Measurements from ENCODE around the gene FAM3D.

The FAM3D gene

DNA sequence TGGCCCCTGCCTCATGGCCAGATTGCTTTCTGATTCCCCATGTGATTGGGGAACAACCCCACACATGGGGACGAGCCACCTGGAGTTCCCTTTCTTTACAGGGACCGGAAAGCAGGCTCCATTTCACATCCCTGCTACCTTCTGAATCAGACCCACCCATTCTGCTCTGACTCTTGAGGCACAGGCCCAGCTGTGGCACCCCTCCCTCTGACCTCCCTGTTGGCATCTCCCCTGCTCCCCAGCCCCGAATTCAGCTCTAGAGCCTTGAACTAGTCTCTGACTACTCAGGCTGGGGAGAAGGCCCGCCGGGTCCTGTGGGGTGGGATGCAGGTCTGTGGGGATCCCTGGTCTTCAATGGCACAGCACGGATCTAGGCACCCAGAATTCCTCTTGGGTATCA is 12.1 kb downstream of the FAM3D start:
- Histone ChIP-seq H3K9me3 (ENCODE audit: low read depth, low read length) (no peaks in the 10 kb centered on the region), H3K27ac (no peak overlapping the region), H3K36me3 (ENCODE audit: insufficient read depth, low read length) (no peaks in the 10 kb centered on the region), H3K9ac (ENCODE audit: insufficient read length) (no peak overlapping the region), H3K4me3 (no peak overlapping the region)
- TF ChIP-seq EZH2 (IDR thresholded peaks at IDR 0.05) (no peak), POLR2AphosphoS5 (IDR thresholded peaks at IDR 0.05; ENCODE audit: borderline replicate concordance, low read depth, low read length) (no peak), FOXP2 (optimal IDR thresholded peaks at IDR 0.05; ENCODE audit: control extremely low read depth, extremely low read length, insufficient read depth) (no peak)
- DNase-seq (ENCODE audit: low read depth, low spot score) = no peak

DNA sequence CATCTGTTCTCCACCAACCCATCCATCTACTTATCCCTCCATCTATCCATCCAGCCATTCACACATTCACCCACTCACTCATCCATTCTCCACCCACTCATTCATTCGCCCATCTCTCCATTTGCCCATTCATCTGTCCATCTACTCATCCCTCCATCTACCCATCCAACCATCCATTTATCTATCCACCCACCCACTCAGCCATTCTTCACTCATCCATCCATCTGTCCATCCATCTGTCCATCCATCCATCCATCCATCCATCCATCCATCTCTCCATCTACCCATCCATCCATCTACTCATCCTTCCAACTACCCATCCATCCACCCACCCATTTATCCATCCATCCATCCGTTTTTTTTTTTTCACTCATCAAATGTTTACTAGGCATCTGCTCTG is 13.9 kb downstream of the FAM3D start:
- Histone ChIP-seq H3K36me3 (ENCODE audit: insufficient read depth, low read length) (no peaks in the 10 kb centered on the region), H3K4me3 (no peak overlapping the region), H3K9ac (ENCODE audit: insufficient read length) (no peak overlapping the region), H3K9me3 (ENCODE audit: low read depth, low read length) (no peaks in the 10 kb centered on the region), H3K27ac (no peak overlapping the region)
- no peak for TF ChIP-seq FOXP2 (optimal IDR thresholded peaks at IDR 0.05; ENCODE audit: control extremely low read depth, extremely low read length, insufficient read depth)
- TF ChIP-seq POLR2AphosphoS5 (IDR thresholded peaks at IDR 0.05; ENCODE audit: borderline replicate concordance, low read depth, low read length) = no peak
- TF ChIP-seq EZH2 (IDR thresholded peaks at IDR 0.05) = no peak
- DNase-seq (ENCODE audit: low read depth, low spot score) = no peak

DNA sequence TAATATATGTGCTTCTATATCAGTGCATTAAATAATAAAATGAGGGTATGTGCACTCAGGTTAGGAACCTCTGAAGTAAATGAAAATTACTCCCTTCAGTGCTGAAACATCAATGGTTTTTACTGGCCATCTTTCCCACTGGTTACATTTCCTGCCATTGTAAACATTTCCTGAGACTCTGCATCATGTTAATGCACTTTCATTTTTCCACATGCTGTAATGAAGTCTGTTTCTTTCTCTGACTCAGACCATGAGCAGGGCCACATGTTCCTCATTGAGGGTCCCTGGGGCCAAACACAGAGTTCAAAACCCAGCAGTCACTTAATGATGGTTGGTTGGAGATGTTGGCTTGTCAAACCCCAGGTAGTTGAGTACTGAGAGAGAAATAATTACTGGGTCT is 15.3 kb downstream of the FAM3D start:
- no peak for DNase-seq (ENCODE audit: low read depth, low spot score)
- no peak overlapping the region for H3K27ac ChIP-seq
- H3K9me3 ChIP-seq (ENCODE audit: low read depth, low read length) = no peaks in the 10 kb centered on the region
- no peaks in the 10 kb centered on the region for H3K36me3 ChIP-seq (ENCODE audit: insufficient read depth, low read length)
- no peak overlapping the region for H3K4me3 ChIP-seq
- H3K9ac ChIP-seq (ENCODE audit: insufficient read length) = no peak overlapping the region
- TF ChIP-seq POLR2AphosphoS5 (IDR thresholded peaks at IDR 0.05; ENCODE audit: borderline replicate concordance, low read depth, low read length) (no peak), FOXP2 (optimal IDR thresholded peaks at IDR 0.05; ENCODE audit: control extremely low read depth, extremely low read length, insufficient read depth) (no peak), EZH2 (IDR thresholded peaks at IDR 0.05) (no peak)

GRCh38 chr3:58647381-58648141 is 19.0 kb downstream of the FAM3D start:
- DNase-seq (ENCODE audit: low read depth, low spot score) = no peak
- H3K36me3 ChIP-seq (ENCODE audit: insufficient read depth, low read length) = no peaks in the 10 kb centered on the region
- no peaks in the 10 kb centered on the region for H3K9me3 ChIP-seq (ENCODE audit: low read depth, low read length)
- H3K4me3 ChIP-seq = no peak overlapping the region
- no peak overlapping the region for H3K9ac ChIP-seq (ENCODE audit: insufficient read length)
- TF ChIP-seq POLR2AphosphoS5 (IDR thresholded peaks at IDR 0.05; ENCODE audit: borderline replicate concordance, low read depth, low read length) = no peak
- no peak for TF ChIP-seq FOXP2 (optimal IDR thresholded peaks at IDR 0.05; ENCODE audit: control extremely low read depth, extremely low read length, insufficient read depth)
- TF ChIP-seq EZH2 (IDR thresholded peaks at IDR 0.05) = no peak
- H3K27ac ChIP-seq = no peak overlapping the region

GRCh38 chr3:58646503-58646902 is 20.1 kb downstream of the FAM3D start:
- Histone ChIP-seq H3K9ac (ENCODE audit: insufficient read length) (no peak overlapping the region), H3K4me3 (no peak overlapping the region), H3K27ac (no peak overlapping the region), H3K36me3 (ENCODE audit: insufficient read depth, low read length) (no peaks in the 10 kb centered on the region), H3K9me3 (ENCODE audit: low read depth, low read length) (no peaks in the 10 kb centered on the region)
- TF ChIP-seq FOXP2 (optimal IDR thresholded peaks at IDR 0.05; ENCODE audit: control extremely low read depth, extremely low read length, insufficient read depth) (no peak), EZH2 (IDR thresholded peaks at IDR 0.05) (no peak), POLR2AphosphoS5 (IDR thresholded peaks at IDR 0.05; ENCODE audit: borderline replicate concordance, low read depth, low read length) (no peak)
- DNase-seq (ENCODE audit: low read depth, low spot score) = no peak

DNA sequence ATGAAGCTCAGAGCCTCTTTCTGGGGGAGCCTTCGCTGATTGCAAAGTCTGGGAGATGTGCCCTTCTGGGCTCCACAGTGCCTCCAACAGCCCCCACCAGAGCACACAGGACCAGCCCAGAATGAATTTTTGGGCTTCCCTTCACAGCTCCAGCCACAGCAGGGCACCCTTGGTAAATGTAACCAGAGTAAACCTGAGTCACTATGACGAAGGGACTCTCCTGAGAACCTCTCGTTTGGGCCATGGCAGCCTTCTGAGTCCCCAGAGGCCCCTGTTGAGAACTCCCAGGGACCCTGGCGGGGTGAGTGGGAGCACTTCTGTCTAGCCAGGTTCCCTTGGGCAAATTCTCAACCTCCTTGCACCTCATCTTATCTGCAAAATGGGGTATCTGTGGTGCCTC is 20.8 kb downstream of the FAM3D start:
- H3K4me3 ChIP-seq = no peak overlapping the region
- no peaks in the 10 kb centered on the region for H3K9me3 ChIP-seq (ENCODE audit: low read depth, low read length)
- no peak overlapping the region for H3K9ac ChIP-seq (ENCODE audit: insufficient read length)
- no peaks in the 10 kb centered on the region for H3K36me3 ChIP-seq (ENCODE audit: insufficient read depth, low read length)
- no peak overlapping the region for H3K27ac ChIP-seq
- TF ChIP-seq EZH2 (IDR thresholded peaks at IDR 0.05) = no peak
- TF ChIP-seq POLR2AphosphoS5 (IDR thresholded peaks at IDR 0.05; ENCODE audit: borderline replicate concordance, low read depth, low read length) = no peak
- TF ChIP-seq FOXP2 (optimal IDR thresholded peaks at IDR 0.05; ENCODE audit: control extremely low read depth, extremely low read length, insufficient read depth) = no peak
- no peak for DNase-seq (ENCODE audit: low read depth, low spot score)

DNA sequence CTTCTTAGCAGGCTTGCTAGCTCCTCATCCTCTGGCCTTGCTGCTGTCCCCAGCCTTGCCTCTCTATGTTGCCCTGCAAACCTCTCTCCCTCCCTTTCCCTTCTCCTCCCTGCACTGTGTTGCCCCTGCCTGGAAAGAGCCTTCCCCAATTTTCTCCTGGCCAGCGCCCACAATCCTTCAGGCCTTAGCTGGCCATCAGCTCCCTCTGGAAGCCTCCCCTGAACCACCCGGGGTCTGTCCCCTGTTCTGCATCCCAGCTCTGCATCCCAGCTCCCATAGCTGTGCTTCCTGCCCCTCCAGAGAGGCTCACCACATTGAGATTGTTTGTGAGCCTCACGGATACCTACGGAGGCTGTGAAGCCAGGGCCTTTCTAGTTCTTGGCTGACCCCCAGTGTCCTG is 23.7 kb downstream of the FAM3D start:
- no peak overlapping the region for H3K9ac ChIP-seq (ENCODE audit: insufficient read length)
- no peaks in the 10 kb centered on the region for H3K9me3 ChIP-seq (ENCODE audit: low read depth, low read length)
- no peak for TF ChIP-seq EZH2 (IDR thresholded peaks at IDR 0.05)
- no peaks in the 10 kb centered on the region for H3K36me3 ChIP-seq (ENCODE audit: insufficient read depth, low read length)
- H3K27ac ChIP-seq = no peak overlapping the region
- no peak for DNase-seq (ENCODE audit: low read depth, low spot score)
- no peak overlapping the region for H3K4me3 ChIP-seq

GRCh38 chr3:58640700-58641372 is 25.7 kb downstream of the FAM3D start:
- DNase-seq (ENCODE audit: low read depth, low spot score) = no peak
- Histone ChIP-seq H3K36me3 (ENCODE audit: insufficient read depth, low read length) (no peaks in the 10 kb centered on the region), H3K9me3 (ENCODE audit: low read depth, low read length) (no peaks in the 10 kb centered on the region), H3K9ac (ENCODE audit: insufficient read length) (no peak overlapping the region), H3K27ac (no peak overlapping the region), H3K4me3 (no peak overlapping the region)
- TF ChIP-seq FOXP2 (optimal IDR thresholded peaks at IDR 0.05; ENCODE audit: control extremely low read depth, extremely low read length, insufficient read depth) = no peak

DNA sequence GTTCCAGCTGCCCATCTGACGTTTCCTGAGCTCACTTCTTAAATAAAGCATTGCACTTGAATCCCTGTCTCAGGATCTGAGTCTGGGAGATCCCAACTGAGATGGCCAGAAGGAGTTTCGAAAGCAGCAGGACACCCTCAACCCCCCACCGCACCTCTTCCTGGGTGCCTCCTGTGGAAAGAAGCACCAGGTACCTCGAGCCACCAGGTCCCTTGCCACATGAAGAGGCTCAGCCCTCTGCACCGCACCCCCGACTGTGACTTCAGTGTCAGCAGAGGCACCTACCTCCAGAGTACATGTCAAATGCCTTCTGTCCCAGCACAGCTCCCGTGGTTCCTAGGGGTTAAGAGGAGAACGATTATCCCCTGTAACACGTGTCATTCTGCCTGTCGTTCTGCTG is 26.7 kb downstream of the FAM3D start:
- no peaks in the 10 kb centered on the region for H3K36me3 ChIP-seq (ENCODE audit: insufficient read depth, low read length)
- DNase-seq (ENCODE audit: low read depth, low spot score) = no peak
- no peak overlapping the region for H3K4me3 ChIP-seq
- H3K9me3 ChIP-seq (ENCODE audit: low read depth, low read length) = no peaks in the 10 kb centered on the region
- TF ChIP-seq POLR2AphosphoS5 (IDR thresholded peaks at IDR 0.05; ENCODE audit: borderline replicate concordance, low read depth, low read length) (no peak), FOXP2 (optimal IDR thresholded peaks at IDR 0.05; ENCODE audit: control extremely low read depth, extremely low read length, insufficient read depth) (no peak), EZH2 (IDR thresholded peaks at IDR 0.05) (no peak)
- H3K9ac ChIP-seq (ENCODE audit: insufficient read length) = no peak overlapping the region
- no peak overlapping the region for H3K27ac ChIP-seq

Measured in SK-N-MC (cell line).